ENCODE results near the gene PLEKHM3.
"Not testable (repeated sequence)": the region's sequence is repeated elsewhere in the genome, so short reads cannot be mapped to it uniquely, and the experiment has no call there.

PLEKHM3 gene

GRCh38 chr2:208037564-208038487 is 12.5 kb upstream of the PLEKHM3 start:
- no peak for DNase-seq (ENCODE audit: low spot score)

GRCh38 chr2:208036357-208036756 is 11.0 kb upstream of the PLEKHM3 start:
- DNase-seq (ENCODE audit: low spot score), result no peak

- DNase-seq (ENCODE audit: low spot score), result no peak
These were observed 9.3 kb upstream of the PLEKHM3 start for GRCh38 chr2:208034503-208035140.

GRCh38 chr2:208033701-208034502 is 8.6 kb upstream of the PLEKHM3 start:
- no peak for DNase-seq (ENCODE audit: low spot score)

- no peak for DNase-seq (ENCODE audit: low spot score)
These were observed 6.3 kb upstream of the PLEKHM3 start for GRCh38 chr2:208031608-208032019.

- no peak for DNase-seq (ENCODE audit: low spot score)
These were observed 472 bp upstream of the PLEKHM3 start for GRCh38 chr2:208025814-208026184.

- DNase-seq (ENCODE audit: low spot score), result no peak
These were observed 1.2 kb downstream of the PLEKHM3 start for GRCh38 chr2:208024091-208024490.

- DNase-seq (ENCODE audit: low spot score), result no peak
These were observed 5.1 kb downstream of the PLEKHM3 start for GRCh38 chr2:208020253-208020652.

GRCh38 chr2:208018124-208018712 is 7.1 kb downstream of the PLEKHM3 start:
- DNase-seq (ENCODE audit: low spot score), result not testable (repeated sequence)

GRCh38 chr2:208017721-208018120 is 7.6 kb downstream of the PLEKHM3 start:
- DNase-seq (ENCODE audit: low spot score), result no peak

- no peak for DNase-seq (ENCODE audit: low spot score)
These were observed 9.9 kb downstream of the PLEKHM3 start for GRCh38 chr2:208015475-208015874.

GRCh38 chr2:208013285-208014178 is 11.8 kb downstream of the PLEKHM3 start:
- DNase-seq (ENCODE audit: low spot score), result peak; percentile 21

GRCh38 chr2:208012449-208012848 is 12.9 kb downstream of the PLEKHM3 start:
- DNase-seq (ENCODE audit: low spot score), result no peak

- DNase-seq (ENCODE audit: low spot score), result no peak
These were observed 14.8 kb downstream of the PLEKHM3 start for GRCh38 chr2:208010506-208010905.

- DNase-seq (ENCODE audit: low spot score), result peak; percentile 64
These were observed 18.5 kb downstream of the PLEKHM3 start for GRCh38 chr2:208006833-208007232.

GRCh38 chr2:208006337-208006736 is 19.0 kb downstream of the PLEKHM3 start:
- no peak for DNase-seq (ENCODE audit: low spot score)

- DNase-seq (ENCODE audit: low spot score), result no peak
These were observed 23.4 kb downstream of the PLEKHM3 start for GRCh38 chr2:208001924-208002323.

- no peak for DNase-seq (ENCODE audit: low spot score)
These were observed 24.5 kb downstream of the PLEKHM3 start for GRCh38 chr2:208000701-208001395.

- no peak for DNase-seq (ENCODE audit: low spot score)
These were observed 28.5 kb downstream of the PLEKHM3 start for GRCh38 chr2:207996848-207997247.

GRCh38 chr2:207995887-207996286 is 29.4 kb downstream of the PLEKHM3 start:
- no peak for DNase-seq (ENCODE audit: low spot score)

Measured in COLO829 (cell line).